Inferior parietal cortex (tissue), 1 donor: ENCODE measurements around the gene XIRP1.
A peak's percentile ranks its signal among the peaks of the same experiment; 100 is the strongest.

Experiments used
- DNase-seq: peaks from one replicate; pipeline ENCODE4 v3.0.0-alpha.2; 2016; ENCODE audit errors: extremely low spot score

XIRP1 gene

DNA sequence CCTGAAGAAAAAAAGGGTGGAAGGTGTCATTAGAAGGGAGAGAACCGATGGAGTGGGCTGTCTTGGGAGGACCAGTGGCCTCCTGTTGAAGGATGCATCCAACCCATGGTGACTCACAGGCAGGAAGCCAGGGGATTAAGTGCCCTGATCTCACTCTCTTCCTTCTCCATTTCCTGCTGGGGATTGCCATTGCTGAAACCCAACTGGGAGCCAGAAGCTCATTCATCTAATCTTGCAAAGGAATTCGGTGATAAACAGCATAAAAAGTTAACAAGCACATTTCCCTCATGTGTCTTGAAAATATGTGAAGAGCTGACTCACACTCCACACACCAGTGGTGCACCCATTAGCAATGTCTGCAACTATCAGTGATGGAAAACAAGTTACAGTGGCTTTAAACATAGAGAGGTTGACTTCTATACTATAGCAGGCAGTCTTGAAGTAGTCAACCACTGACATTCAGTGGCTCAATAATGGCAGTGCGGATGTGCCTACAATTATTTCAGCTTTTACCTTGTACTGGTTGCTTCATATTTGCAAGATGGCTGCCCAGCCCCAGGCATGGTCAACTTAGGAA, 26.2 kb downstream of the XIRP1 start:
- no peak for DNase-seq

DNA sequence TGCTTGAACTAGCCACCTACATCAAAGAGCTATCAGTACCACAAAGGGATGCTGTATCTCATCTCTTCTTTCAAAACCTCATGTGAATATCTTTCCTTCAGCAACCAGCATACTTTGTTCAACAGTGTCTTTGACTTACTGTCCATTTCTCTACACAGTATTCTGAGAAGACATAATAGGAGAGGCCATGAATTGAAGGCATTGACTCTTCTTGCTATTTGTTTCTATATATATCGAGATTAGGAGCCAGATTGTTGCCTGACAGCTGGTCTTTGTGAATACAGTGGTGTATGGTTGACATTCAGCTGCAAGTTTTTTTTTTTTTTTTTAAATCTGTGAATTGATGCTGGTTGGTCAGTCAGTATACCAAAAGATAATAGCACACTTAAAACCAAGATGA, 26.9 kb downstream of the XIRP1 start:
- DNase-seq, result no peak

DNA sequence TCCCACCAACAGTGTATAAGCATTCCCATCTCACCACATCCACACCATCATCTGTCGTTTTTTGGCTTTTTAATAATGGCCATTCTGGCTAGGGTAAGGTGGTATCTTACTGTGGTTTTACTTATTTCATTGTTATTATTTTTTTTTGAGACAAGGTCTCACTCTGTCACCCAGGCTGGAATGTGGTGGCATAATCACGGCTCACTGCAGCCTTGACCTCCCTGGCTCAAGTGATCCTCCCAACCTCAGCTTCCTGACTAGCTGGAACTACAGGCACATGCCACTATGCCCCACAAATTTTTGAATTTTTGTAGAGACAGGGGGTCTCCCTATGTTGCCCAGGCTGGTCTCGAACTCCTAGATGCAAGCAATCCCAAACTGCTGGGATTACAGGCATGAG, 28.0 kb downstream of the XIRP1 start:
- no peak for DNase-seq

DNA sequence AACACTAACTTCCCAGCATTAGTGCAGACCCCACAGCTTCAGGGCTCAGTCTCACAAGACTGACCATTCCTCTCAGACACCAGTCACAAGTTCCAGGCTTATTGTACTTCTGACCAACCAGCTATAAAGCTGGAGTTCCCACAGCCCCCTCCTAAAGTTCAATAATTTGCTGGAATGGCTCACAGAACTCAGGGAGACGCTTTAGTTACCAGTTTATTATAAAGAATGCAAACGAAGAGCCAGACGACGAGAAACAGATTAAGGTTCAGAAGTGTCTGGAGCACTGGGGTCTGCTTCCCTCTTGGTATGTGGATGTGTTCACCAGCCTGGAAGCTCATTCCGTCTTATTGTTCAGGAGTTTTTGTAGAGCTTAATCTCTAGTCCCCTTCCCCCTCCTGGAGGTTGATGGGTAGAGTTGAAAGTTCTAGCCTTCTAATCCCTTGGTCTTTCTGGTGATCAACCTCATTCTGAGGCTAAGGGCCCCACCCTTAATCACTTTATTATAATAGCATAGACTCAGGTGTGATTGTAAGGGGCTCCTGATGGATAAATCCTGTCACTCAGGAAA, 34.2 kb downstream of the XIRP1 start:
- DNase-seq, result no peak

DNA sequence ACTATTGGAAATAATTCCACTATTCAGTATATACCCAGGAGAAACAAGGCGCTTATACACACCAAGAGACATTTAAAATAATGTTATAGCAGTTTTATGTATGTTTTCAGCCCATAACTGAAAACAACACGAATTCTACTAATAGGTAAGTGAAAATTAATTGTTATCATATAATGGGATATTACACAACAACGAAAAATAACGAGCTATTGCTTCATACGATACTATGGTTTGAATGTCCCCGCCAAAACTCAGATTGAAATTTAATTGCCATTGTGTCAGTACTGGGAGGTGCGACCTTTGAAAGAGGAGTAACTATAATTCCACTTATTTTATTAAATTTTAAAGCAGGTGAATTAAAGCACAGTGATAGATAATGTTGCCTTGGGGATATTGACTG, 35.0 kb downstream of the XIRP1 start:
- DNase-seq, result no peak

DNA sequence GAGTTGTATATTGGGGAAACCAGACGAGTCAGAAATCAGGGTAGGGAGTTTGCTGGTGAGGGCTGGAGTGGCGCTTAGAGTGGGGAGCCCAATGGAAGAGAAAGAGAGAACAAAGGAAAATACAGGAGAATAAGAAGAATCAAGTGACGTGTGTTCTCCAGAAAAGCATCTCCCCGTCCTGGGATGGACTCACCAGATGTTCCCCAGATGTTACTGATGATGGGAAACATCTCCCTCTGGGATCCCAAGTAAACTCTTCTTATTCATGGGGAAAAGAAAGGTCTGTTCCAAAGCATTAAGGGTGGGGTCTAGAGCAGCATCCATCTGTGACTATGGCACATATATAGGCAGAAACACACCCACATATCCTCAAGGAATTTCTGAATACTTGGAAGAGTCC, 36.0 kb downstream of the XIRP1 start:
- DNase-seq, result no peak

DNA sequence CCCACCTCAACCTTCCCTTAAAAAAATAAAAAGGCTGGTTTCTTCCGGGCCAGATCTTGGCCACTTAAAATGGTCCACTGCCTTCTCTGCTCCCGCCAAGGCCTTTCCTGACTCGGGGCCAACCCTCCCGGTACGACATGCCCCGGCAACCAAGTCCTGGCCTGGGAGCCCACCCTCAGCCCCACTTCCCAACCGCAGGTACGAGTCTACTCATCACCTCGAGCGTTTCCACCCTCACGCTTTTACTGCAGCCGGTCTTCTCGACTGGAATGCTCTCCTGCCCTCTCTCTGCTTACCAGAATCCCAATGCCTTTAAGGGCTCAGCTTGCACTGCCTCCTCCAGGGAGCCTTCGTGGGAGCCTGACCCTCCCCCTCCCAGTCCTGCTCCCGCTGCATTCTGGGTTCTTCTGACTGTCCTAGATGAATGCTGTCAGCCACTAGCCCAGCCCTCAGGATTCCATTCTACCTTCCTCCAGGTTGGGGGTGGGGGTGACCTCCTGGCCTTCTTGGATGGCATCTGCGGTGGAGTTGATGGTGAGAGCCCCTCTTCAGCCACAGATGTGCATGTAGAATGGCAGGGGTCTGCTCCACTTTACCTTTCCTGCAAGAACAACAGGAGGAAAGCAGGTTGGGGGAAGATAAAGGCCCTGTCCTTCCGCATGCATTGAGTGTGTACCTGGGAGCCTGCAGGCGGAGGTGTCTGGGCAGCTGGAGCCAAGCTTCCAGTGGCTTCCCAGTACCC, 37.9 kb downstream of the XIRP1 start:
- no peak for DNase-seq

DNA sequence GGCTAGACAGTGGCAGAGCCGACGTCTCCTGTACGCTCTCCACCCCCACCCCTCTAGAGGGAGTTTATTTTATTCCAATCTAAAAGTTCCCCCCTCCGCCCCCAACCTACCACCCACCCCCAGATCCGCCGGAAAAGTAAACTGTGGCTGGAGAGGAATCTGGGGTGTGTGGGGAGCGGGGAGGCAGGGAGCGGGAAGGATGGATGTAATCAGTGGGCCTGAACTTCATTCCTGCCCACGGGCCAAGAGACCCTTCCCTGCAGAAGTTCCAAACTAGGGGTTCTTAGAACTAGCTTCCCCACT, 38.5 kb downstream of the XIRP1 start:
- no peak for DNase-seq

DNA sequence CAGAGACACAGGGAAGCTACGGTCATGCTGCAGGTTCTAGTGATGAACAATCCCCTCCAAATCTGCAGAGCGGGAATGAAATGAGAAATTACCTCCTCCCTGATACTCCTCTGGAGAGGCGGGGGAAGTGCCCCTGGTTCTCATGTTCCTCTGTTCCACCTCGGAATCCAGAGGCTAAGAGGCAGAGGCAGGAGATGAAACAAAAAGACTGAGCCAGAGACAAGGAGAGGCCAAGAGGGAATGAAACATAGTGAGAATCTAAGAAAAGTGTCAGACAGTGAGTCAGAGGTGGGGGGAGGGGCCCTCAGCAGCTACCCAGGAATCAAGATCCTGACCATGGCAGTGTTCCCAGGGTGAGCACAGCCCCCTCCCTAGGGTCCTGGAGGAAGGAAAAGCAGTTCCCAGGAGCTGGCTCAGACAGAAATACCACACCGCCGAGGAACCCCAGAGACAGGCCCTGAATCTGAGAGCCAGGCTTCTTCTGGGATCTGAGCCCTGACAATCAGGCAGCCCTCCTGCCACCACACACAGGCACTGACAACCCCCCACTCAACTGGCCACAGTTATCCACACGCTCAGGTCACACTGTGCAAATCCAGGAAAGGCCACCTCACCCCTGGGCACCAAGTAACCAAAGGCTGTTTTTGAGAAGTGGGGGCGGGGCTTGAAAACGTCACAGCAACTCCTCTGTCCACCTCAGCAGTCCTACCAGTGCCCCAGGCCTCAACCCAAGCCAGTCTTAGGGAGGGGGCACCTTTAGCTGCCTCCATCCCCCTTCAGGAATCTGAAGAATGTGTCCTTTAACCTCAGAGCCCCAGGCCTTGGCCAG, 41.4 kb downstream of the XIRP1 start:
- DNase-seq, result peak; percentile 48

DNA sequence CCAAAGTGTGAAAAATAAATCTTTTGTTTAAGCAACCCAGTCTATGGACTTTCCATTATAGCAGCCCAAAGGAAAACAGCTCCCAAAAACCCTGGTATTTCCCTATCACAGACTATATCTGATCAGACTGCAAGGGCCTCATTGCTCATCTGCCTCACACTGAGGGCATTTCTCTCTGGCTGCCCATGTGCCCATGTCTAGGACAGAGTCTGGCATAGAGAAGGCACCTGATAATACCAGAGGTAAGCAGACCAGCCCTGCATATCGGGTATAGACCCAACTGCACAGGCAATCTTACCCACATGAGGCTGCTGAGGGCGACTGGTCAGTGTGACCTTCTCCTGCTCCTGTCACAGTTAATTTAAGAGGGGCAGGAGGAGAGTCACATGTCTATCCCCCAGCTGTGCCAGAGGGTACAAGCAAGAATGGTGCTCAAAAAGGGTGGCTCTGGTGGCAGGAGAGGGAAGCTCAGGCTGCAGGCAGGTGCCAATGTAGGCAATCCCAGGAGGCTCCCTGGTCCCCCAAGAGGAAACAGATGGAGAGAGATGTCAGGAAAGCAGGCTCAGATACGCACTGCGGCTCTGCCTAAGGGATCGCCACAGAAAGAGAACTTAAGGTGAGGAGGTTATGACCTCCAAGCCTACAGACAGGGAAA, 42.1 kb downstream of the XIRP1 start:
- DNase-seq, result no peak

DNA sequence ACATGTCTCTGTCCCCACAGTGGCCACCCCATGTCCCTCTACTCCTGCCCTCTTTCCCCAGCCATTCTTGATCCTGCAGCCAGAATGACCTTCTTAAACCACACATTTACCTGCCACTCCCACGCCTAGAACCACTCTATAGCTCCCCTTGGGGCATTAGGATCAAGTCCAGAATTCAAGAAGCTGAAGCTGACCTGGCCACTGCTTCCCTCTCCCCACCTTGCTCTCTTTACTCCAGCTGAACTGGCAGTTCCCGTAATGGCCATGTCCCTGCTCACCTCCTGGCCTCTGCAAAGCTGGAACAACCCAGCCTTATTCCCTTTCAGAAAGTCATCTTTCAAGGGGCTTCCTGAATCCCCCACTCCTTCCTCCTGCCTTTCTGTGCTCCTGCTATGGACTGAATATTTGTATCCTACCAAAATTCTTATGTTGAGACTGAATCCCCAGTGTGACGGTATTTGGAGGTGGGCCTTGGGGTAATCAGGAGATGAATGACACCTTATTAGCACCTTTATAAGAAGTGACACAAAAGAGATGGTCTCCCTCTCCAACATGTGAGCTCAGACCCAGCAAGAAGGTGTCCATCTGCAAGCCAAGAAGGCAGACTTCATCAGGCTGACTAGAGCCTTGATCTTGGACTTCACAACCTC, 42.8 kb downstream of the XIRP1 start:
- no peak for DNase-seq

DNA sequence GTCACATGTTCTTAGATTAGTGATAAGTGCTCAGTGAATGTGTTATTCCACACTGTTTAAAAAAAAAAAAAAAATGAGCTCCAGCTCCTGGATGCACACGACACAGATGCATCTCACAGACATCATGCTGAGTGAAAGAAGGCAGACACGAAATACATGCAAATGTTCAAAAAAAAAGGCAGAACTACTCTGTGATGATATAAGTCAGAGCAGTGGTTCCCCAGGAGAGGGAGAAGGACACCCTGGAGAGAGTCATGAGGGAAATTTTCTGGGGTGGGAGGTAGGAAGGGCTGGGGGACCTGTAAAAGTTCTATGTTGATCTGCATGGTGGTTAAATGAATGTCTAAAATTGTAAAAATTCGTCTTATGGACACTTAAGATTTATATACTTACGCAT, 43.3 kb downstream of the XIRP1 start:
- DNase-seq, result no peak

DNA sequence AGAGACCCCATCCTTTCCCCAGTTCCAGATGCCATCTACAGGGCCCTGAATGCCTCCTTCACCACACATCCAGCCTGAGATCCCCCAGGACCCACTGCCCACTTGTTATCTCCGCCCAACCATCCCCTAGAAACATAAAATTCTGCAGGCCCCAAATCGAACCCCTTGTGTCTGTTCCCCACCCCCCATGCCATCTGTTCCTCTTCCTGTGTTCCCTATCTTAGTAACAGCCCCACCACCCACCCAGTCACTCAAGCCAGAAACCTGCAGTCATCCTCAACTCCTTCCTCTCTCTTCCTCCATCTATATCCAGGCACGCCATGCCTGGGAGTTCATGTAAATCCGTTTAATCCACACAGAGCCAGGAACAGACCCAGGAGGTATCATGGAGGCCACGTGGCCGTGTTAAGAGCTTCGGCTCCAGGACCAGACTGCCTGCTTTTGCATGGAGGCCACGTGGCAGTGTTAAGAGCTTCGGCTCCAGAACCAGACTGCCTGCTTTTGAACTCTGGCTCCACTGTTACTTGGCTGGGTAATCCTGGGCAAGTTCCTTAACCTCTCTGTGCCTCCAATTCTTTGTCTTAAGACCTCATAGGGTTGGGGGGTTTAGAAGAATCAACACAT, 43.8 kb downstream of the XIRP1 start:
- DNase-seq, result no peak

DNA sequence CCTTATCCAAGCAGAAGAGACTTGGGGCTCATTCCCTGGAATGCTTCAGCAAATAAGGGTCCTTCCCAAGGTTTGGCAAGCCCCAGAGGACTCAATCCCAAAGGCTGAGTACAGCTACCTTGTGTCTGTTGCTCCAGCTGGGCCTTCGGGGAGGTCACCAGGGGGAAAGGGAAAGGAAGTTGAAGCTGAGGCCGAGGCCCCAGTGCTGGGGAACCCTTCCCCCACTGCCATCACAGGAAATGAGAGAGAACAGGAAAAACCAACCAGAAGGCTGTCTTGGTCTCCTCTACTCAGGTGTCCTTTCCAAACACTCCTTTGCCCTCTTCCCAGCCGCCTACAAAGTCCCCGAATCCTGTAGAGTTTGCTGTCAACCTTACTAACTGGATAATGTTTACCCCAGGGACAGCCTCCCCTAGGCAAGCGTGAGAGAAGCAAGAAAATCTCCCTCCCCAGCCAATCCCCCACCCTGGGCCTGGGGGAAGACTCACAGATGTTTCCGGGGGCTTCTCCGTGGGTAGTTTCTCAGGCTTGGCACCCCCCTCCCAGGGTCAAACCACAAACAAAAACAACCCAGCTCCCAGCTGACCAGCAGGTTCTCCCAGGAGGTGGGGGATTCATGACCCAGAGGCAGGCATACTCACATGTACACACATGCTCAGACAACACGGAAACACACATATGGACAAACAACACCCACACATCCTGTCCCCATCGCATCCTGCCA, 44.5 kb downstream of the XIRP1 start:
- DNase-seq, result no peak

DNA sequence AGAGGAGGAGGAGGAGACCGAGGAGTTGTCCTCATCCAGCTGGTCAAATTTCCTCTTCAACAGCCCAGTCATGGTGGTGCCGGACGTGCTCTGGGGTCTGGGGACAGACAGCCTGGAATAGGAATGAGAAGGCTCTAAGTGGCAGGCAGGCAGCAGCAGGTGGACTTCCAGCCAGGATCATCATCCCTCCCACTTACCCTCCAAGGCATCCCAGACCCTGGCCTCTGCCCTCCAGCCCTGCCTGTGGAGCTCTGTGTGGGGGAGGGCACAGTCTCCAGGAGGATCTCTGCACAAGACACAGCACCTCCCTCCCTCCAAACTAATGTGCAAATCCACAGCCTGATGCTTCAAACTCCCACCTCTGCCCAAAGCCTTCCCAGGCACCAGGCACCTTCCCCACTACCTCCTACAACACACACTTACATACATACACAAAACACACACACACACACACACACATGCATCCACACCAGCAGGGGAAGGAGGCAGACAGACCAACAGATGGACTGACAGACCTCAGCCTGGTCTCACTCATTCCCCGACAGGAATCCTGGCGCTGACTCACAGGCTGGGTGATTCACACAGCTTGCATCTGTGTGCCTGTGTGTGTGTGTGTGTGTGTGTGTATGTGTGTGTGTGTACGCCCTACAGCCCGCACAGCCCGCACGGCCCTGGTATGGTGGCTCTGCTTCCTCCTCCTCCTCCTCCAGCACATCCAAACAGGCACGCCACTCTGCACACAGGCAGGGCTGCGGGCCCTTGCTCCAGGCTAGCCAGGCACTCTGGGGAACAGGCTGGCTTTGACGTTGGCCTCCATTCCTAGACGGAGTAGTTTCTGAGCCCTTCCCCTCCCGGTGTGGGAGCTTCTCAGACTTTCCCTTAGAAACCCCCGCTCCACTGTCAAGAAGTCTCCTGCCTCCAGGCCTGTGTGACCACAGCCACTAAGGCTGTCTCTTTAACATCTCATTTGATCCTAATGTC, 45.5 kb downstream of the XIRP1 start:
- peak; percentile 44 for DNase-seq

DNA sequence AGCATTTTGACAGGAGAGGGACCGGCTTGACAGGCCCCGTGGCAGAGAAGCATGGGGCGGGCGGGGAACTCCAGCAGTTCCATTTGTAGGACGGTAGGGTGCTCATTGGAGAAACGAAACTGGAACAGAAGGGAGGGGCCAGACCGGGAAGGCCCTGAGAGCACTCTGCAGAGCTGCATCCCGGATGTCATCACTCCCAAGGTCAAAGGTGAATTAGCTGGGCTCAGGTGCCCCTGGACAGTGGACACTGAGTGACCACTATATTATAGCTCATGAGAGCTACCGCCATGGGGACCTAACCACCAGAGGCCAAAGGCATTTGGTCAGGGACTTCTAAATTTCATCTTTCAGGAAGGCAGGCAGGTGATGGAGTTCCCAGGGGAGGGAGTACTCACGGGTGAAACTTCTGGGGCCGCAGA, 46.3 kb downstream of the XIRP1 start:
- DNase-seq, result no peak

DNA sequence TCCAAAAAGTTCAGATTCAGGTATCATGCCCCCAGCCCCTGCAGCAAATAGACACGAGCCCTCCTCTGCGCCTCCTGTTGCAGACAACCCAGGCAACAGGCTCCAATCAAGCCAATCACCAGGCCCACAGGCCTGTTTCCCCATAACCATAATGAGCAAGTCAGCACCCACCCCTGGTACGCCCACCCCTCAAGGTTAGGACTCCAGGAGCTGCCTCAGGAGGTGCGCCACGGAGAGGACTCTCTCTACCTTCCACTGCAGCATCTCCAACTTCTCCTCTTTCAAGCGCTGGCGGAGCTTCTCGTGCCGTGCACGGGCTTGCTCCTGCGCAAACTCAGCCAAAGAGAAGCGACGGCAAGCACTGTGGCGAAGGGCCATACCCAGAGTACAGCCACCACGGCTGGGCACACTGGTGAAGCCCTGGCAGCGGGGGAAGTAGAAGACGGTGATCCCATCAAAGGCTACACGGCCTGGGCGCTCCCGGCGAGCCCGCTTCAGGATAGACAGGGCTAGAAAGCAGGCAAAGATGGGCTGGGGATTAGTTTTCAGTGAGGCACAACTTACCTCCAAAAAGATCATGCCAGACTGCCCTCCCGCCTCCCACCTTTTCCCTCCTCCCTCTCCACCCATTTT, 47.5 kb downstream of the XIRP1 start:
- no peak for DNase-seq

DNA sequence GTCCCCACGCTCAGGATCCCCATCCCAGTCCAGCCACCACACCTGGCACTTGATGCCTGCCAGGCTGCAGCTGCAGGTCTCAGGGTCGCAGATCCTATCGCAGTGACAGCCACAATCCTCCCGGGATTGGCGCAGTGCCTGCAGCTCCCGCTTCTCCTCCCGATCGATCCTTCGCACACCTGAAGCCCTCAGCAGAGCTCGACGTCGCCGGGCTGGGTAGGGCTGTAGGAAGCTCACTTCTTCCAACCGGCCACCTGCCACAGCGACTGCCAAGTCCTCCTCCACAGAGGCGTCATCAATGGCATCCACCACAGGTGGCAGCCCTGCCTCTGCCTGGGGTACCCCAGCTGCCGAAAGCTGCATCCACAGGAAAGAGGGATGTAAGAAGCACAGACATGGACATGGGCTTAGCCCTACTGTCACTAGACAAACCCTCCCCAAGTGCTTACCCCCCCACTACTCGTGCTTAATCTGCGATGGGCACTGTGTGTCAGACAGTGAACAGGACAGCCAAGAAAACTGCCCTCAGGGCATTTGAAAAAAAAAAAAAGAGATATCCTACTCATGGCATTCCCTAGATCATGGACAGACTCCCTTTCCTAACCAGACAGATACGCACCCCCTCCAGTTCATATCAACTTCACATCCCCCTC, 48.2 kb downstream of the XIRP1 start:
- DNase-seq, result no peak
